A549 (cell line): ENCODE results near the gene N4BP3. TPM values are rescaled to one million over a fixed set of nuclear protein-coding genes. Genes with fewer than 3 reads are reported as not detected.
A peak's percentile ranks its signal among the peaks of the same experiment; 100 is the strongest.

ENCODE experiments used
- ATAC-seq, 2 experiments: fragments of 200-7000 bp in 1 of 2; fragments of >200 bp in 1 of 2; cut with Nextera tagmentation in 1 of 2; cut with Tn5 transposase in 1 of 2; 3 replicates each; pipeline versions ENCODE4 v1.8.0 to v1.9.1; 2018 to 2020; ENCODE audit warnings: mild to moderate bottlenecking in 1 of 2, moderate library complexity in 1 of 2
- CTCF ChIA-PET: fragments of 300-600 bp; sonication (Branson Sonifier 250); formaldehyde crosslinking; extraction: SDS; loops from one replicate; lab custom pipeline; 2021; ENCODE audit warnings: antibody characterized with exemption, inconsistent platforms; lab: Yijun Ruan, JAX
- POLR2A ChIA-PET: fragments of 350-600 bp; formaldehyde crosslinking; extraction: SDS; loops from one replicate; lab custom pipeline; 2021; ENCODE audit warnings: antibody characterized with exemption, inconsistent platforms; lab: Yijun Ruan, JAX
- DNase-seq, 2 experiments: peaks; one replicate each; pipeline versions ENCODE4 v3.0.0 to v3.0.0-alpha.2; 2011 to 2016; ENCODE audit warnings: low read depth in 1 of 2, low spot score in 1 of 2
- FAIRE-seq: peaks from 2 replicates; lab custom pipeline; 2011; peaks lifted over from hg19 to GRCh38; lab: Jason Lieb, UNC
- H3K27ac ChIP-seq, 2 experiments: fragments of >200 bp; sonication (Bioruptor Twin); formaldehyde crosslinking; 3 replicates each; pipeline ENCODE4 v1.5.1; 2016 to 2017
- H3K4me1 ChIP-seq: fragments of >200 bp; sonication (Bioruptor Twin); formaldehyde crosslinking; 3 replicates; pipeline ENCODE4 v1.6.1; 2016
- H3K4me2 ChIP-seq: fragments of >200 bp; sonication (Bioruptor Twin); formaldehyde crosslinking; 3 replicates; pipeline ENCODE4 v1.6.1; 2016
- H3K4me3 ChIP-seq: fragments of >200 bp; sonication (Bioruptor Twin); formaldehyde crosslinking; 3 replicates; pipeline ENCODE4 v1.5.1; 2016
- H3K9me3 ChIP-seq: fragments of >200 bp; sonication (Bioruptor Twin); formaldehyde crosslinking; 3 replicates; pipeline ENCODE4 v1.6.1; 2016
- BCL3 ChIP-seq: fragments of >200 bp; sonication (Bioruptor Twin); formaldehyde crosslinking; IDR thresholded peaks from 3 replicates; pipeline ENCODE4 v1.6.1; 2016
- CBX2 ChIP-seq: fragments of 200-600 bp; sonication (generic); IDR thresholded peaks from 2 replicates; pipeline ENCODE4 v1.6.1; 2016; ENCODE audit warnings: low read depth, mild to moderate bottlenecking, borderline replicate concordance
- CHD4 ChIP-seq: fragments of 200-600 bp; sonication (generic); IDR thresholded peaks from 2 replicates; pipeline ENCODE4 v1.6.1; 2016; ENCODE audit warnings: antibody characterized with exemption, mild to moderate bottlenecking, borderline replicate concordance
- ELK1 ChIP-seq: fragments of 150-350 bp; IDR thresholded peaks from 2 replicates; pipeline ENCODE4 v1.6.1; 2014; ENCODE audit warnings: low read depth, mild to moderate bottlenecking, low read length
- ESRRA ChIP-seq: fragments of 150-350 bp; IDR thresholded peaks from 2 replicates; pipeline ENCODE4 v1.6.1; 2014; ENCODE audit warnings: mild to moderate bottlenecking, low read length, borderline replicate concordance
- FOSB ChIP-seq: fragments of 250-450 bp; sonication (Bioruptor Pico); IDR thresholded peaks from 2 replicates; pipeline ENCODE4 v1.5.0; 2020; ENCODE audit warnings: mild to moderate bottlenecking, moderate library complexity
- FOSL2 ChIP-seq, 2 experiments: fragments of 450-650 bp in 1 of 2; fragments of >200 bp in 1 of 2; sonication (Bioruptor Twin) in 1 of 2; formaldehyde crosslinking; IDR thresholded peaks; 2 replicates each; pipeline versions ENCODE4 v1.5.0 to v1.6.1; 2016 to 2020; ENCODE audit warnings: mild to moderate bottlenecking in 1 of 2, moderate library complexity in 1 of 2
- HDAC2 ChIP-seq: fragments of 200-600 bp; sonication (generic); IDR thresholded peaks from 2 replicates; pipeline ENCODE4 v1.6.1; 2016
- HOXB13 ChIP-seq: fragments of 250-450 bp; sonication (Bioruptor Pico); IDR thresholded peaks from 2 replicates; pipeline ENCODE4 v1.5.0; 2020; ENCODE audit warnings: low read depth, mild to moderate bottlenecking, moderate library complexity
- JUN ChIP-seq, 2 experiments: fragments of >200 bp; sonication (Bioruptor Twin); formaldehyde crosslinking; IDR thresholded peaks; 2 replicates in 1 of 2; 3 replicates in 1 of 2; pipeline ENCODE4 v1.6.1; 2016 to 2017
- JUNB ChIP-seq: fragments of >200 bp; sonication (Bioruptor Twin); formaldehyde crosslinking; IDR thresholded peaks from 2 replicates; pipeline ENCODE4 v1.6.1; 2016
- KDM1A ChIP-seq: fragments of 200-600 bp; sonication (generic); IDR thresholded peaks from 2 replicates; pipeline ENCODE4 v1.6.1; 2016; ENCODE audit warnings: low read depth, mild to moderate bottlenecking
- NR3C1 ChIP-seq: fragments of >200 bp; sonication (Bioruptor Twin); formaldehyde crosslinking; IDR thresholded peaks from 3 replicates; pipeline ENCODE4 v1.6.1; 2017
- RARB ChIP-seq: fragments of 250-450 bp; sonication (Bioruptor Pico); IDR thresholded peaks from 2 replicates; pipeline ENCODE4 v1.8.0; 2021; ENCODE audit warnings: mild to moderate bottlenecking, moderate library complexity
- RCOR1 ChIP-seq: fragments of 150-350 bp; IDR thresholded peaks from 2 replicates; pipeline ENCODE4 v1.6.1; 2014; ENCODE audit warnings: antibody characterized with exemption, low read length, low read depth
- RFX5 ChIP-seq: fragments of 450-650 bp; IDR thresholded peaks from 2 replicates; pipeline ENCODE4 v1.7.1; 2014; ENCODE audit warnings: antibody characterized with exemption, mild to moderate bottlenecking, moderate library complexity
- RNF2 ChIP-seq: fragments of 200-600 bp; sonication (generic); IDR thresholded peaks from 2 replicates; pipeline ENCODE4 v1.6.1; 2016; ENCODE audit warnings: low read depth, mild to moderate bottlenecking, antibody characterized with exemption, moderate library complexity, borderline replicate concordance
- SMC3 ChIP-seq: fragments of >200 bp; sonication (Bioruptor Twin); formaldehyde crosslinking; IDR thresholded peaks from 3 replicates; pipeline ENCODE4 v1.6.1; 2018; ENCODE audit warnings: inconsistent platforms
- SREBF2 ChIP-seq: fragments of 450-650 bp; IDR thresholded peaks from 2 replicates; pipeline ENCODE4 v1.6.1; 2014; ENCODE audit warnings: mild to moderate bottlenecking, moderate library complexity
- WGBS: methylation state at CpG from one replicate; pipeline ENCODE4 v1.1.6; 2017; ENCODE audit errors: missing lambda C conversion rate; 5-methylcytosine and 5-hydroxymethylcytosine counted together
- polyA minus RNA-seq: library from RNA; depleted of rRNA, polyadenylated mRNA; stranded (reverse); fragments of >200 nt; gene quantifications from 2 replicates; pipeline ENCODE4 v1.2.3, GENCODE V29; 2011; rRNA and poly(A)+ RNA removed
- polyA plus RNA-seq, 4 experiments: library from polyadenylated mRNA; depleted of rRNA in 3 of 4; stranded (reverse); fragments of >200 nt; fragmentation: RNase III in 1 of 4; extraction: RNeasy Plus Mini Kit Qiagen cat#74134 plus additional on column Dnase treatment in 1 of 4; gene quantifications; 2 replicates in 3 of 4; 3 replicates in 1 of 4; pipeline ENCODE4 v1.2.3, GENCODE V29; 2011 to 2017
- TF ChIP-seq, protein P1 (sequence below): fragments of >200 bp; sonication (Bioruptor Twin); formaldehyde crosslinking; IDR thresholded peaks from 3 replicates; pipeline ENCODE4 v1.5.1; 2016
- TF ChIP-seq, protein P2 (sequence below): fragments of 200-600 bp; sonication (generic); IDR thresholded peaks from 2 replicates; pipeline ENCODE4 v1.6.1; 2016; ENCODE audit warnings: antibody characterized with exemption, mild to moderate bottlenecking, moderate library complexity
- TF ChIP-seq, protein P3 (sequence below): IDR thresholded peaks from 2 replicates; pipeline ENCODE4 v1.6.1; 2012
- TF ChIP-seq, protein P4 (sequence below): fragments of 450-650 bp; IDR thresholded peaks from 2 replicates; pipeline ENCODE4 v1.6.1; 2014; ENCODE audit warnings: antibody characterized with exemption

N4BP3 gene
- polyA plus RNA-seq (2011; rRNA removed) (0.12 and 0.26 TPM in 2 replicates), polyA plus RNA-seq (2017; fragmentation: RNase III; extraction: RNeasy Plus Mini Kit Qiagen cat#74134 plus additional on column Dnase treatment) (0.15 to 0.25 TPM (median 0.15 TPM) in 3 replicates), polyA minus RNA-seq (0.34 and 0.37 TPM in 2 replicates)
- 0.21 and 0.27 TPM in 2 replicates for polyA plus RNA-seq (2012; cell fraction: cytosol; rRNA removed)
- 0.45 and 0.48 TPM in 2 replicates for polyA plus RNA-seq (2012; cell fraction: nucleus; rRNA removed)

GRCh38 chr5:178113141-178113787, at the start of gene N4BP3:
N4BP3 (plus strand) TSS chr5:178113532; CDS start chr5:178119584, 6,052 bp downstream.
- TF ChIP-seq, protein P1, sequence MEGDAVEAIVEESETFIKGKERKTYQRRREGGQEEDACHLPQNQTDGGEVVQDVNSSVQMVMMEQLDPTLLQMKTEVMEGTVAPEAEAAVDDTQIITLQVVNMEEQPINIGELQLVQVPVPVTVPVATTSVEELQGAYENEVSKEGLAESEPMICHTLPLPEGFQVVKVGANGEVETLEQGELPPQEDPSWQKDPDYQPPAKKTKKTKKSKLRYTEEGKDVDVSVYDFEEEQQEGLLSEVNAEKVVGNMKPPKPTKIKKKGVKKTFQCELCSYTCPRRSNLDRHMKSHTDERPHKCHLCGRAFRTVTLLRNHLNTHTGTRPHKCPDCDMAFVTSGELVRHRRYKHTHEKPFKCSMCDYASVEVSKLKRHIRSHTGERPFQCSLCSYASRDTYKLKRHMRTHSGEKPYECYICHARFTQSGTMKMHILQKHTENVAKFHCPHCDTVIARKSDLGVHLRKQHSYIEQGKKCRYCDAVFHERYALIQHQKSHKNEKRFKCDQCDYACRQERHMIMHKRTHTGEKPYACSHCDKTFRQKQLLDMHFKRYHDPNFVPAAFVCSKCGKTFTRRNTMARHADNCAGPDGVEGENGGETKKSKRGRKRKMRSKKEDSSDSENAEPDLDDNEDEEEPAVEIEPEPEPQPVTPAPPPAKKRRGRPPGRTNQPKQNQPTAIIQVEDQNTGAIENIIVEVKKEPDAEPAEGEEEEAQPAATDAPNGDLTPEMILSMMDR, result peak; percentile 27
- no peak for TF ChIP-seq HOXB13 (CRISPR knock-in tag)
- TF ChIP-seq, protein P2, sequence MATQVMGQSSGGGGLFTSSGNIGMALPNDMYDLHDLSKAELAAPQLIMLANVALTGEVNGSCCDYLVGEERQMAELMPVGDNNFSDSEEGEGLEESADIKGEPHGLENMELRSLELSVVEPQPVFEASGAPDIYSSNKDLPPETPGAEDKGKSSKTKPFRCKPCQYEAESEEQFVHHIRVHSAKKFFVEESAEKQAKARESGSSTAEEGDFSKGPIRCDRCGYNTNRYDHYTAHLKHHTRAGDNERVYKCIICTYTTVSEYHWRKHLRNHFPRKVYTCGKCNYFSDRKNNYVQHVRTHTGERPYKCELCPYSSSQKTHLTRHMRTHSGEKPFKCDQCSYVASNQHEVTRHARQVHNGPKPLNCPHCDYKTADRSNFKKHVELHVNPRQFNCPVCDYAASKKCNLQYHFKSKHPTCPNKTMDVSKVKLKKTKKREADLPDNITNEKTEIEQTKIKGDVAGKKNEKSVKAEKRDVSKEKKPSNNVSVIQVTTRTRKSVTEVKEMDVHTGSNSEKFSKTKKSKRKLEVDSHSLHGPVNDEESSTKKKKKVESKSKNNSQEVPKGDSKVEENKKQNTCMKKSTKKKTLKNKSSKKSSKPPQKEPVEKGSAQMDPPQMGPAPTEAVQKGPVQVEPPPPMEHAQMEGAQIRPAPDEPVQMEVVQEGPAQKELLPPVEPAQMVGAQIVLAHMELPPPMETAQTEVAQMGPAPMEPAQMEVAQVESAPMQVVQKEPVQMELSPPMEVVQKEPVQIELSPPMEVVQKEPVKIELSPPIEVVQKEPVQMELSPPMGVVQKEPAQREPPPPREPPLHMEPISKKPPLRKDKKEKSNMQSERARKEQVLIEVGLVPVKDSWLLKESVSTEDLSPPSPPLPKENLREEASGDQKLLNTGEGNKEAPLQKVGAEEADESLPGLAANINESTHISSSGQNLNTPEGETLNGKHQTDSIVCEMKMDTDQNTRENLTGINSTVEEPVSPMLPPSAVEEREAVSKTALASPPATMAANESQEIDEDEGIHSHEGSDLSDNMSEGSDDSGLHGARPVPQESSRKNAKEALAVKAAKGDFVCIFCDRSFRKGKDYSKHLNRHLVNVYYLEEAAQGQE, result no peak
- TF ChIP-seq JUN (IDR thresholded peaks at IDR 0.05), result 0 out of 5 replicates have a peak, but pooled peaks of 1 of the 2 experiments have one; percentile 15
- no peak for TF ChIP-seq CBX2
- TF ChIP-seq KDM1A, result no peak
- TF ChIP-seq CHD4, result no peak
- TF ChIP-seq FOSB, result no peak
- TF ChIP-seq FOSL2 (IDR thresholded peaks at IDR 0.05), result no peak
- TF ChIP-seq FOSL2 (CRISPR knock-in tag; IDR thresholded peaks at IDR 0.05), result peak; percentile 53
- Histone ChIP-seq H3K4me1 (peaks cover 11% of the 10 kb centered on the region; the same call in 2 of the 3 replicates), H3K4me3 (peak within 1 kb of the TSS; percentile 59), H3K9me3 (no peaks in the 10 kb centered on the region), H3K4me2 (peak within 1 kb of the TSS; percentile 96), H3K27ac (peak within 1 kb of the TSS; percentile 56 to 87; a peak in 5 of 6 replicates)
- ChIA-PET POLR2A (no interaction called here), CTCF (interaction anchor here (1.1 to 1.2 kb wide), 3 partner anchors 31 to 51 kb away, joined by 3 read pairs; no protein-coding TSS in a partner anchor)
- DNase-seq (peak; percentile 42 to 60), ATAC-seq (peak; percentile 71 to 75), FAIRE-seq (no peak)
- WGBS, result 2% methylated on average over 16 of the region's 96 CpGs

DNA sequence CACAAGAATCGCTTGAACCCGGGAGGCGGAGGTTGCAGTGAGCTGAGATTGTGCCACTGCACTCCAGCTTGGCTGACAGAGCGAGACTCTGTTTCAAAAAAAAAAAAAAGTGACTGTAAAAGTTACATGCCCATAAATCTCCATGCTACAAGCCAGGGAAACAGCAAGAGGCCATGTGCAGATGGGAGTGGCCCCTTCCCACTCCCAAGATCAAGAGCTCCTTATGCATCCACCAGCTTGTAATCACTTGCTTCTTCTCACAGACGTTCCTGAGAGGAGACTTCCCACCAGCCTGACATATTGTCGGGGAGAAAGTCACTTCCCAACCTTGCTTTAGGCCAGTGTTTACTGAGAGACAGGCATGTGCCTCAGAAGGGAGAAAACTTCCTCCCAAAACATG, 45.6 kb upstream of the N4BP3 start:
- H3K27ac ChIP-seq, result no peak overlapping the region
- POLR2A ChIA-PET, result no interaction called here
- no peaks in the 10 kb centered on the region for H3K4me1 ChIP-seq
- DNase-seq (no peak), ATAC-seq (no peak), FAIRE-seq (no peak)
- no peaks in the 10 kb centered on the region for H3K9me3 ChIP-seq
- CTCF ChIA-PET, result interaction anchor here (5.0 kb wide), 1 partner anchor 8 kb away, joined by 25 read pairs; no protein-coding TSS in a partner anchor
- TF ChIP-seq RCOR1, result no peak
- TF ChIP-seq RARB (CRISPR knock-in tag), result no peak
- TF ChIP-seq SREBF2, result no peak
- TF ChIP-seq JUNB, result no peak
- TF ChIP-seq SMC3, result no peak
- no peak for TF ChIP-seq ESRRA
- TF ChIP-seq, protein P3, sequence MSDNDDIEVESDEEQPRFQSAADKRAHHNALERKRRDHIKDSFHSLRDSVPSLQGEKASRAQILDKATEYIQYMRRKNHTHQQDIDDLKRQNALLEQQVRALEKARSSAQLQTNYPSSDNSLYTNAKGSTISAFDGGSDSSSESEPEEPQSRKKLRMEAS, result no peak
- TF ChIP-seq ELK1, result no peak
- no peak for TF ChIP-seq NR3C1
- no peak for TF ChIP-seq HOXB13 (CRISPR knock-in tag)
- TF ChIP-seq JUN (IDR thresholded peaks at IDR 0.05), result no peak
- no peak for TF ChIP-seq KDM1A
- TF ChIP-seq, protein P4, sequence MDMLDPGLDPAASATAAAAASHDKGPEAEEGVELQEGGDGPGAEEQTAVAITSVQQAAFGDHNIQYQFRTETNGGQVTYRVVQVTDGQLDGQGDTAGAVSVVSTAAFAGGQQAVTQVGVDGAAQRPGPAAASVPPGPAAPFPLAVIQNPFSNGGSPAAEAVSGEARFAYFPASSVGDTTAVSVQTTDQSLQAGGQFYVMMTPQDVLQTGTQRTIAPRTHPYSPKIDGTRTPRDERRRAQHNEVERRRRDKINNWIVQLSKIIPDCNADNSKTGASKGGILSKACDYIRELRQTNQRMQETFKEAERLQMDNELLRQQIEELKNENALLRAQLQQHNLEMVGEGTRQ, result no peak
- TF ChIP-seq RFX5, result no peak
- no peak for TF ChIP-seq RNF2
- TF ChIP-seq BCL3, result no peak
- TF ChIP-seq HDAC2, result no peak
- 58% methylated on average over 6 of the region's 6 CpGs for WGBS
- no peak overlapping the region for H3K4me2 ChIP-seq
- H3K4me3 ChIP-seq, result no peak overlapping the region
